Peyer's patch (tissue), 4 donors: ENCODE results near the gene UTY. TPM values are rescaled to one million over a fixed set of nuclear protein-coding genes. Genes with fewer than 3 reads are reported as not detected.

Experiments
- DNase-seq, 3 donors: peaks; one replicate each; pipeline ENCODE4 v3.0.0-alpha.2; 2017 to 2019
- H3K27ac ChIP-seq, 4 donors: fragments of 200-600 bp; sonication (generic); one replicate each; pipeline ENCODE4 v1.5.1; 2016 to 2019
- H3K27me3 ChIP-seq, 2 donors: fragments of 200-600 bp; sonication (generic); one replicate each; pipeline ENCODE4 v1.5.1; 2019
- H3K36me3 ChIP-seq, 3 donors: fragments of 200-600 bp; sonication (generic); one replicate each; pipeline ENCODE4 v1.5.1; 2016 to 2019
- H3K4me1 ChIP-seq, 4 donors: fragments of 200-600 bp; sonication (generic); one replicate each; pipeline ENCODE4 v1.5.1; 2016 to 2019
- H3K4me3 ChIP-seq, 4 donors: fragments of 200-600 bp; sonication (generic); 1 replicate in 3 of 4; 2 replicates in 1 of 4; pipeline ENCODE4 v1.5.1; 2016 to 2019; ENCODE audit warnings: mild to moderate bottlenecking in 1 of 4
- H3K9me3 ChIP-seq, 4 donors: fragments of 200-600 bp; sonication (generic); one replicate each; pipeline ENCODE4 v1.5.1; 2016 to 2019; ENCODE audit warnings: mild to moderate bottlenecking in 1 of 4
- POLR2A ChIP-seq, 2 donors: fragments of 450-650 bp; IDR thresholded peaks; one replicate each; pipeline ENCODE4 v1.5.1; 2017; ENCODE audit warnings: antibody characterized with exemption in 2 of 2, mild to moderate bottlenecking in 2 of 2, moderate library complexity in 2 of 2
- total RNA-seq, 4 donors: library from RNA; depleted of rRNA; stranded (reverse); fragments of >200 nt; gene quantifications; one replicate each; pipeline ENCODE4 v1.1.0, GENCODE V29; 2016
- TF ChIP-seq, protein P1 (sequence below), 6 experiments: fragments of 450-650 bp in 4 of 6; fragments of 200-600 bp in 2 of 6; sonication (generic) in 1 of 6; IDR thresholded peaks; one replicate each; pipeline ENCODE4 v1.5.1; 2017 to 2019; ENCODE audit warnings: antibody characterized with exemption in 6 of 6, mild to moderate bottlenecking in 3 of 6, moderate library complexity in 1 of 6

Gene UTY
- total RNA-seq, 4 donors from 2014 or later, result 0.13 to 49.9 (median 46.3) TPM; not detected in 1

DNA sequence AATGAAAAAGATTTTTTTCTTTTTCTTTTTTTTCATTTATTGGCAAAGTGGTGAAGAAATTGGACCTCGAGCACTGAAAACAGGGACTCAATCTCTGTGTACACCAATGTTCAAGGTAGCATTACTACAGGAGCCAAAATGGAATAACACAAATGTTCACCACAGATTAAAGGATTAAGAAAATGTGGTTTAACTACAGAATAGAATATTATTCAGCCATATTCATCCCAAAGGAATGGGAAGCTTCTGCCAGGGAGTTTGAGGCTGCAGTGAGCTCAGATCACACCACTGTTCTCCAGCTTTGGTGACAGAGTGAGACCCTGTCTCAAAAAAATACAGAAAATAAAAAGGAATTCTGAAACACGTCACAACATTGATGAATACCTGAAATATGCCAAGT, 81.0 kb downstream of the UTY start:
- no peak for DNase-seq
- no peaks in the 10 kb centered on the region for H3K9me3 ChIP-seq
- no peaks in the 10 kb centered on the region for H3K36me3 ChIP-seq
- TF ChIP-seq POLR2A (IDR thresholded peaks at IDR 0.05), result no peak
- TF ChIP-seq, protein P1, sequence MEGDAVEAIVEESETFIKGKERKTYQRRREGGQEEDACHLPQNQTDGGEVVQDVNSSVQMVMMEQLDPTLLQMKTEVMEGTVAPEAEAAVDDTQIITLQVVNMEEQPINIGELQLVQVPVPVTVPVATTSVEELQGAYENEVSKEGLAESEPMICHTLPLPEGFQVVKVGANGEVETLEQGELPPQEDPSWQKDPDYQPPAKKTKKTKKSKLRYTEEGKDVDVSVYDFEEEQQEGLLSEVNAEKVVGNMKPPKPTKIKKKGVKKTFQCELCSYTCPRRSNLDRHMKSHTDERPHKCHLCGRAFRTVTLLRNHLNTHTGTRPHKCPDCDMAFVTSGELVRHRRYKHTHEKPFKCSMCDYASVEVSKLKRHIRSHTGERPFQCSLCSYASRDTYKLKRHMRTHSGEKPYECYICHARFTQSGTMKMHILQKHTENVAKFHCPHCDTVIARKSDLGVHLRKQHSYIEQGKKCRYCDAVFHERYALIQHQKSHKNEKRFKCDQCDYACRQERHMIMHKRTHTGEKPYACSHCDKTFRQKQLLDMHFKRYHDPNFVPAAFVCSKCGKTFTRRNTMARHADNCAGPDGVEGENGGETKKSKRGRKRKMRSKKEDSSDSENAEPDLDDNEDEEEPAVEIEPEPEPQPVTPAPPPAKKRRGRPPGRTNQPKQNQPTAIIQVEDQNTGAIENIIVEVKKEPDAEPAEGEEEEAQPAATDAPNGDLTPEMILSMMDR (IDR thresholded peaks at IDR 0.05), result no peak
- no peaks in the 10 kb centered on the region for H3K27me3 ChIP-seq
- no peaks in the 10 kb centered on the region for H3K4me1 ChIP-seq
- no peak overlapping the region for H3K4me3 ChIP-seq
- H3K27ac ChIP-seq, result no peak overlapping the region

DNA sequence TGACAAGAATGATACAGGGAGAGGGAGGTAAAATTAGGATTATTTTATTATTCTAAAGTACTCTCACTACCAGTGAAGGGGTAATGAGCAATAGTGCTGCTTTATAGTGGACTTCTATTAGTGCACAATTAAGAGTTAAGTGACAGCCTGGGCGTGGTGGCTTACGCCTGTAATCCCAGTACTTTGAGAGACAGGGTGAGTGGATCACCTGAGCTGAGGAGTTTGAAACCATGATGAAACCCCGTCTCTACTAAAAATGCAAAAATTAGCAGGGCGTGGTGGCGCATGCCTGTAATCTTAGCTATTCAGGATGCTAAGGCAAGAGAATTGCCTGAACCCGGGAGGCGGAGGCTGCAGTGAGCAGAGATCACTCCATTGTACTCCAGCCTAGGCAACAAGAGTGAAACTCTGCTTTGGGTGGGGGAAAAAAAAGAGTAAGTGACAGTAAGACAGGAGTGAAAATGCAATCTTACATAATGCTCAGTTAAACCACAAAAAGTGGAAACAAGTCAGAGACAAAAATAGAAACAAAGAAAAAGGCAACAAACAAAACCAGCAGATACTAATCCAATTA, 98.6 kb downstream of the UTY start:
- TF ChIP-seq POLR2A (IDR thresholded peaks at IDR 0.05), result no peak
- TF ChIP-seq, protein P1 (IDR thresholded peaks at IDR 0.05), result no peak
- H3K36me3 ChIP-seq, result no peaks in the 10 kb centered on the region
- H3K4me3 ChIP-seq, result no peak overlapping the region
- H3K4me1 ChIP-seq, result no peaks in the 10 kb centered on the region
- H3K27me3 ChIP-seq, result no peaks in the 10 kb centered on the region
- no peak for DNase-seq
- H3K27ac ChIP-seq, result no peak overlapping the region
- no peaks in the 10 kb centered on the region for H3K9me3 ChIP-seq

DNA sequence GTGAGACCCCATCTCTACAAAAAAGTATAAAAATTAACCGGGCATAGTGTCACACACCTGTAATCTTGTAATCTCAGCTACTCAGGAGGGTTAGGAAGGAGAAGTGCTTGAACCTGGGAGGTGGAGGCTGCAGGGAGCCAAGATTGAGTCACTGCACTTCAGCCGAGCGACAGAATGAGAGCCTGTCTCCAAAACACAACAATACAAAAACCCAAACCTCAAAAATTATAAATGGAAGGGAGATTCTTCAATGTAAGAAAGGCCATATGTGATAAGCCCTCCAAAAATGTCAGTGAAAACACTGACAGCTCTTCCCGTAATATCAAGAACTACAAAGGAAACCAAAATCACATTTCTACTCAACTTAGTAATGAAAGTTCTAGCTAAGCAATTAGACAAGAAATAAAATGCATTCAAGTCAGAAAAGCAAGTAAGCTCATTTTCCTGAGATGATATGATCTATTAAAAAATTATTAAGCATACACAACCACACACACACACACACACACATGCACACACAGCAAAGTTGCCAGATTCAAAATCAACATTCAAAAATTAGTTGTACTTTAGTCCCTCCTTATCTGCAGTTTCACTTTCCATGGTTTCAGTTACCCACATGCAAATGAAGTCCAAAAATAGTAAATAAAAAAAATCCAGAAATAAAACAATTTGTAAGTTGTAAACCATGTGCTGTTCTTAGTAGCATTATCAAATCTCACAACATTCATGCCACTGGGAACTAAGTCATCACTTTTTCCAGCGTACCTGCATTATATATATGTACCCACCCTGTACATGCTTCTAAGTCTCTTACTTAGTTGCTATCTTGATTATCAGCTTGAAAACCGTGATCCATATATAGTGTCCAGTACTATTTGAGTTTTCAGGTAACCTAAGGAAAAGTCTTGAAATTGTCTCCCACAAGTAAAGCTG, 108.7 kb downstream of the UTY start:
- H3K27ac ChIP-seq, result no peak overlapping the region
- no peaks in the 10 kb centered on the region for H3K36me3 ChIP-seq
- no peak overlapping the region for H3K4me3 ChIP-seq
- H3K9me3 ChIP-seq, result no peaks in the 10 kb centered on the region
- TF ChIP-seq POLR2A (IDR thresholded peaks at IDR 0.05), result no peak
- TF ChIP-seq, protein P1 (IDR thresholded peaks at IDR 0.05), result no peak
- no peaks in the 10 kb centered on the region for H3K27me3 ChIP-seq
- no peaks in the 10 kb centered on the region for H3K4me1 ChIP-seq
- no peak for DNase-seq

DNA sequence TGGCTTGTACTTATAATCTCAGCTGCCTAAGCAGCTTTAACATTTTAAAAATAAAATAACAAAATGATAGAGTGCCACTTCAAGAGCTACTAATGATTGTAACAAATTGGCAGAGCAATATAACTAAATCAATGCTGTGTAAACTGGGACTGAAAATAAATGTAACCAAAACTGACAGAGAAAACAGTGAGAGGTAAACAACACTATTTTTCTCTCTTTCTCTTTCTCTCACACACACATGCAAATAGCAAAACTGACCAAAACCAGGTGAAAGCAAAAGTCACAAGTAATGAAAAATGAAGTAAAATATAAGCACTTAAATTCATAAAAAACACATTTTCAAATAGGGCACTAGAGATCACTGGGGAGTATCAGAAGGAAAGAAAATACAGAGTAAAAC, 109.6 kb downstream of the UTY start:
- TF ChIP-seq POLR2A (IDR thresholded peaks at IDR 0.05), result no peak
- TF ChIP-seq, protein P1 (IDR thresholded peaks at IDR 0.05), result no peak
- Histone ChIP-seq H3K36me3 (no peaks in the 10 kb centered on the region), H3K9me3 (no peaks in the 10 kb centered on the region), H3K4me1 (no peaks in the 10 kb centered on the region), H3K4me3 (no peak overlapping the region), H3K27me3 (no peaks in the 10 kb centered on the region), H3K27ac (no peak overlapping the region)
- no peak for DNase-seq

DNA sequence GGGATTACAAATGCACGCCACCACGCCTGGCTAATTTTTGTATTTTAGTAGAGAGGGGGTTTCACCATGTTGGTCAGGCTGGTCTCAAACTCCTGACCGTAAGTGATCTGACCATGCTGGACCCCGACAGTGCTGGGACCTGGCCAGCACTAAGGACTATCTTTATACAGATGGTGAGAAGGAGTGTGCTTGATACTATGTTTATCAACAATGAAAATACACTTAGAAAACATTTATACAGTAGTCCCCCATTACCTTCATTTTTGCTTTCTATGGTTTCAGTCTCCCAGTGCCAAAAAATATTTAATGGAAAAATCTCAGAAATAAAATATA, 111.4 kb downstream of the UTY start:
- Histone ChIP-seq H3K36me3 (no peaks in the 10 kb centered on the region), H3K27me3 (no peaks in the 10 kb centered on the region), H3K27ac (no peak overlapping the region), H3K9me3 (no peaks in the 10 kb centered on the region), H3K4me1 (no peaks in the 10 kb centered on the region), H3K4me3 (no peak overlapping the region)
- TF ChIP-seq POLR2A (IDR thresholded peaks at IDR 0.05), result no peak
- TF ChIP-seq, protein P1 (IDR thresholded peaks at IDR 0.05), result no peak
- DNase-seq, result no peak
